SH-SY5Y (cell line): ENCODE data around the gene DOCK2.

Source experiments
- GATA2 ChIP-seq: IDR thresholded peaks from 2 replicates; pipeline ENCODE4 v1.6.1; 2011; ENCODE audit warnings: mild to moderate bottlenecking, low read depth, low read length
- GATA3 ChIP-seq: IDR thresholded peaks from 2 replicates; pipeline ENCODE4 v1.6.1; 2011; ENCODE audit warnings: low read depth, mild to moderate bottlenecking, low read length, moderate library complexity

- no peak for TF ChIP-seq GATA2
- no peak for TF ChIP-seq GATA3
These were observed 342.8 kb downstream of the DOCK2 start for GRCh38 chr5:169979871-169980270.
